Measurements from ENCODE around the gene DROSHA.

DNA sequence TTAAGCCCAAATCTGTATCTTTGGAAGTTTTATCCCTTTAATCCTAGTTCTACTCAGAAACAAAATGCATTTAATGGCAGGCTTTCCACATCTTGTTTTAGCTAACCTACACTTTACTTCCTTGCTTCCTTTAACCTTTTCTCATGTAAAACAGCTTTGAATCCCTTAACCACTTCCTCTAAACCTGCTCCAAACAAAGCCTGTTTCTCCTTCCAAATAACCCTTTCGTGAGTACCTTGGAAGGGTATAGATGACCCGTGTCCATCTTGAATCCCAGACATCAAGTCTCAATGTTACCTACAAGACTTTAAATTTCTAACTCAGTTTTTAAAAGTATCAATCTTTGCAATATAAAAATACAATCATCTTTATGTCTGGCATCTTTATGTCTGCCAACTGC is 78.4 kb downstream of the DROSHA start:
- TF ChIP-seq, protein P1, sequence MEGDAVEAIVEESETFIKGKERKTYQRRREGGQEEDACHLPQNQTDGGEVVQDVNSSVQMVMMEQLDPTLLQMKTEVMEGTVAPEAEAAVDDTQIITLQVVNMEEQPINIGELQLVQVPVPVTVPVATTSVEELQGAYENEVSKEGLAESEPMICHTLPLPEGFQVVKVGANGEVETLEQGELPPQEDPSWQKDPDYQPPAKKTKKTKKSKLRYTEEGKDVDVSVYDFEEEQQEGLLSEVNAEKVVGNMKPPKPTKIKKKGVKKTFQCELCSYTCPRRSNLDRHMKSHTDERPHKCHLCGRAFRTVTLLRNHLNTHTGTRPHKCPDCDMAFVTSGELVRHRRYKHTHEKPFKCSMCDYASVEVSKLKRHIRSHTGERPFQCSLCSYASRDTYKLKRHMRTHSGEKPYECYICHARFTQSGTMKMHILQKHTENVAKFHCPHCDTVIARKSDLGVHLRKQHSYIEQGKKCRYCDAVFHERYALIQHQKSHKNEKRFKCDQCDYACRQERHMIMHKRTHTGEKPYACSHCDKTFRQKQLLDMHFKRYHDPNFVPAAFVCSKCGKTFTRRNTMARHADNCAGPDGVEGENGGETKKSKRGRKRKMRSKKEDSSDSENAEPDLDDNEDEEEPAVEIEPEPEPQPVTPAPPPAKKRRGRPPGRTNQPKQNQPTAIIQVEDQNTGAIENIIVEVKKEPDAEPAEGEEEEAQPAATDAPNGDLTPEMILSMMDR (IDR thresholded peaks at IDR 0.05; ENCODE audit: control extremely low read depth in 1 of 3, insufficient read depth in 1 of 3, low read depth in 1 of 3, low read length in 3 of 3) = no peak
- TF ChIP-seq, protein P2, sequence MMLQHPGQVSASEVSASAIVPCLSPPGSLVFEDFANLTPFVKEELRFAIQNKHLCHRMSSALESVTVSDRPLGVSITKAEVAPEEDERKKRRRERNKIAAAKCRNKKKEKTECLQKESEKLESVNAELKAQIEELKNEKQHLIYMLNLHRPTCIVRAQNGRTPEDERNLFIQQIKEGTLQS (IDR thresholded peaks at IDR 0.05; ENCODE audit: insufficient read depth, low read depth, low read length) = no peak
- no peak for TF ChIP-seq TCF12 (IDR thresholded peaks at IDR 0.05; ENCODE audit: low read depth, low read length)
- no peak for TF ChIP-seq EZH2 (IDR thresholded peaks at IDR 0.05; ENCODE audit: low read depth, low read length, severe bottlenecking)
- TF ChIP-seq, protein P3, sequence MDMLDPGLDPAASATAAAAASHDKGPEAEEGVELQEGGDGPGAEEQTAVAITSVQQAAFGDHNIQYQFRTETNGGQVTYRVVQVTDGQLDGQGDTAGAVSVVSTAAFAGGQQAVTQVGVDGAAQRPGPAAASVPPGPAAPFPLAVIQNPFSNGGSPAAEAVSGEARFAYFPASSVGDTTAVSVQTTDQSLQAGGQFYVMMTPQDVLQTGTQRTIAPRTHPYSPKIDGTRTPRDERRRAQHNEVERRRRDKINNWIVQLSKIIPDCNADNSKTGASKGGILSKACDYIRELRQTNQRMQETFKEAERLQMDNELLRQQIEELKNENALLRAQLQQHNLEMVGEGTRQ (IDR thresholded peaks at IDR 0.05; ENCODE audit: low read length) = no peak
- no peak for TF ChIP-seq HDAC2 (IDR thresholded peaks at IDR 0.05; ENCODE audit: borderline replicate concordance in 1 of 2, low read depth in 2 of 2, low read length in 2 of 2)

All from H1 (cell line).